ENCODE data around the gene BCO1. TPM values are rescaled to one million over a fixed set of nuclear protein-coding genes. Genes with fewer than 3 reads are reported as not detected.

Gene BCO1
- total and polyA plus RNA-seq, 3 donors from 2014 or later, result 0.62 to 1.2 (median 0.87) TPM

DNA sequence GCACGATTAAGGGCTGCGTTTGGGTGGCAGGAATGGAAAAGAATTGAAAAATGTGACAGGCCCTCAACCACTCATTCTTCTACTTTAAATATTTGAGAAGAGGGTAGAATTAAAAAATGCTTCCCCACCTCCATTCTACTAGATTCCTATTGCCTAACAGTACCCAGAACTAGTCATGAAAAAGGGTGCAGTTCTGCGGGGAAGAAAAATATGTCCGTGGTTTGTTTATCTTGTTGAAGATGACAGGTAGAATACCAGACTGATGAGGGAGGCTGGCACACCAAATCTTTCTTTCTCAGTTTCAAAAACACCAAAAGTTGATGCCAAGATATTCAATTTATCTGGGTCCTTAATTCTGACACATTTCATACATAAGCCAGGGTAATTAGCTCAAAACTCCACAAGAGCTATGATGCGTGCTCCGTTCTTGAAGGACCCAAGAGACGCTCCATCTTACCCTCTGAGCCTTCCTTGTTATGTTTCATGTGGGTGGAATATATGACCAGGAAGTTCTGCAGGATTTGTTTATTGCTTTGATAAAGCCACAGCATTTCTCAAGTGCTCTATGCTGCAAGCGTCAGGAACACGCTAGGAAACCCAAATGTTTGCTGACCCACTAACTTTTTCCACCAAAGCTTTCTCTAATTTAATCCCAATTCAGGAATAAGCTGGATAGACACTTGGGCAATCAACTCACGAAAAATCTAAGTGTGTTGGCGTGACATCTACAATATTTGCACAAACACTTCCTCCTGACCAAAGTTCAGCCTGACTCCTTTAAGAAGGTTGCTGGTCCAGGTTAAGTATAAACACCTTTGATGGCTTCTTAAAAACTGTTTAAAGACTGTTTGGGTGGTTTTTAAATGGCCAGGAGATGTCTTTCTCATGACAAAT, 55.7 kb downstream of the BCO1 start:
- WGBS, 2 donors, result 87 to 89% methylated on average over 11 of the region's 11 CpGs
- Histone ChIP-seq H3K9me3 (no peaks in the 10 kb centered on the region), H3K27ac (no peak overlapping the region), H3K4me1 (no peaks in the 10 kb centered on the region), H3K4me3 (no peak overlapping the region), H3K36me3 (ENCODE audit: low read depth, missing control alignments) (no peaks in the 10 kb centered on the region), H3K27me3 (no peaks in the 10 kb centered on the region)
- DNase-seq, result no peak
- intact Hi-C loops (cut with DNase I; ENCODE audit: low total_unique reads), result no loop called here
- TF ChIP-seq CTCF (IDR thresholded peaks at IDR 0.05), result no peak
- no peak for TF ChIP-seq POLR2A (IDR thresholded peaks at IDR 0.05)

DNA sequence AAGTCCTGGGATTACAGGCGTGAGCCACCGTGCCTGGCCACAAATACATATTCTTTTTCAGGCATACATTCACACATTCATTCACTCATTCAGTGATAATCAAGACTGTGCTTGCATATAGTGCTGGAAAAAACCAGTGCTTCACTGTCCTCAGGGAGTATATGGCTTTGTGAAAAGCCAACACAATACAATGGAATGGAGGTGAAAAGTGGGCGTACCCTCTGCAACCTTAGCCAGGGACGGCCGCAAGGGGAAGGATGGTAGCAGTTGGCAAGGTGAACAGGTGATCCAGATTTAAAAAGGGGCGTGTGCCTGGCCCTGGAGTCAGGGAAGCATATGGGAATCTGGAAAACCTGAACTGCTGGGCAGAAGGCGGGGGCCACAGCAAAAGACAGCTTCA, 58.1 kb downstream of the BCO1 start:
- no peak for DNase-seq
- Histone ChIP-seq H3K27me3 (no peaks in the 10 kb centered on the region), H3K4me3 (no peak overlapping the region), H3K36me3 (ENCODE audit: low read depth, missing control alignments) (no peaks in the 10 kb centered on the region), H3K9me3 (no peaks in the 10 kb centered on the region), H3K27ac (no peak overlapping the region), H3K4me1 (no peaks in the 10 kb centered on the region)
- TF ChIP-seq CTCF (IDR thresholded peaks at IDR 0.05) (no peak), POLR2A (IDR thresholded peaks at IDR 0.05) (no peak)
- intact Hi-C loops (cut with DNase I; ENCODE audit: low total_unique reads), result no loop called here
- WGBS, 2 donors, result 81 to 91% methylated on average over 7 of the region's 7 CpGs

GRCh38 chr16:81307770-81308169, 69.3 kb downstream of the BCO1 start:
- H3K4me1 ChIP-seq, result no peaks in the 10 kb centered on the region
- H3K27ac ChIP-seq, result no peak overlapping the region
- H3K36me3 ChIP-seq (ENCODE audit: low read depth, missing control alignments), result no peaks in the 10 kb centered on the region
- no peaks in the 10 kb centered on the region for H3K9me3 ChIP-seq
- 88% methylated on average over 3 of the region's 3 CpGs for WGBS, 2 donors
- intact Hi-C loops (cut with DNase I; ENCODE audit: low total_unique reads), result no loop called here
- no peak for DNase-seq
- TF ChIP-seq POLR2A (IDR thresholded peaks at IDR 0.05), result no peak
- H3K4me3 ChIP-seq, result no peak overlapping the region
- no peaks in the 10 kb centered on the region for H3K27me3 ChIP-seq

GRCh38 chr16:81310045-81310644, 71.7 kb downstream of the BCO1 start:
- no peak overlapping the region for H3K27ac ChIP-seq
- intact Hi-C loops (cut with DNase I; ENCODE audit: low total_unique reads), result no loop called here
- peaks cover 7% of the 10 kb centered on the region for H3K4me1 ChIP-seq
- no peaks in the 10 kb centered on the region for H3K27me3 ChIP-seq
- no peak for DNase-seq
- no peak for TF ChIP-seq CTCF (IDR thresholded peaks at IDR 0.05)
- no peak for TF ChIP-seq POLR2A (IDR thresholded peaks at IDR 0.05)
- no peaks in the 10 kb centered on the region for H3K9me3 ChIP-seq
- no peak overlapping the region for H3K4me3 ChIP-seq
- no peaks in the 10 kb centered on the region for H3K36me3 ChIP-seq (ENCODE audit: low read depth, missing control alignments)
- 84 to 88% methylated on average over 5 of the region's 5 CpGs for WGBS, 2 donors

DNA sequence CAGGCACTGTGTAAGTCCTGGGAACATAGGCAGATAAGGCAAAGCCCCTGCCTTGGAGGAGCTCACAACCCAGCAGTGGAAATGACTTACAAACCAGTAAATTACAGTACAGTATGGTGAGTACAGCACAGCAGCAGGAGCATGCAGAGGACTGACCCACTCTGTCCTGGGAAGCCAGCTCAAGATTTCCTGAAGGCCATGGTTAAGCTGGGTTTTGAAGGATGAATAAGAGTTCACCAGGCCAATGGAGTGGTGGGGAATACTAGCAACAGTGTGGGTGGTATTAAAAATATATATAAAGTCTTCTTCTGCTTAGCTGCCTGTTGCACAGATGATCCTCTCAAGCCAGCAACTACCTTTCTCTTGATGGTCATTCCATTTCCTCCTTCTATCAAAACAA, 73.3 kb downstream of the BCO1 start:
- H3K4me1 ChIP-seq, result peaks cover 7% of the 10 kb centered on the region
- H3K36me3 ChIP-seq (ENCODE audit: low read depth, missing control alignments), result no peaks in the 10 kb centered on the region
- H3K4me3 ChIP-seq, result no peak overlapping the region
- H3K27ac ChIP-seq, result no peak overlapping the region
- no peaks in the 10 kb centered on the region for H3K27me3 ChIP-seq
- TF ChIP-seq POLR2A (IDR thresholded peaks at IDR 0.05) (no peak), CTCF (IDR thresholded peaks at IDR 0.05) (no peak)
- no peak for DNase-seq
- intact Hi-C loops (cut with DNase I; ENCODE audit: low total_unique reads), result no loop called here
- H3K9me3 ChIP-seq, result no peaks in the 10 kb centered on the region

All from testis (tissue), 3 donors.